ENCODE data around the gene DR1.

- TF ChIP-seq, protein P1, sequence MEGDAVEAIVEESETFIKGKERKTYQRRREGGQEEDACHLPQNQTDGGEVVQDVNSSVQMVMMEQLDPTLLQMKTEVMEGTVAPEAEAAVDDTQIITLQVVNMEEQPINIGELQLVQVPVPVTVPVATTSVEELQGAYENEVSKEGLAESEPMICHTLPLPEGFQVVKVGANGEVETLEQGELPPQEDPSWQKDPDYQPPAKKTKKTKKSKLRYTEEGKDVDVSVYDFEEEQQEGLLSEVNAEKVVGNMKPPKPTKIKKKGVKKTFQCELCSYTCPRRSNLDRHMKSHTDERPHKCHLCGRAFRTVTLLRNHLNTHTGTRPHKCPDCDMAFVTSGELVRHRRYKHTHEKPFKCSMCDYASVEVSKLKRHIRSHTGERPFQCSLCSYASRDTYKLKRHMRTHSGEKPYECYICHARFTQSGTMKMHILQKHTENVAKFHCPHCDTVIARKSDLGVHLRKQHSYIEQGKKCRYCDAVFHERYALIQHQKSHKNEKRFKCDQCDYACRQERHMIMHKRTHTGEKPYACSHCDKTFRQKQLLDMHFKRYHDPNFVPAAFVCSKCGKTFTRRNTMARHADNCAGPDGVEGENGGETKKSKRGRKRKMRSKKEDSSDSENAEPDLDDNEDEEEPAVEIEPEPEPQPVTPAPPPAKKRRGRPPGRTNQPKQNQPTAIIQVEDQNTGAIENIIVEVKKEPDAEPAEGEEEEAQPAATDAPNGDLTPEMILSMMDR (IDR thresholded peaks at IDR 0.05) = no peak
- TF ChIP-seq ZFX (IDR thresholded peaks at IDR 0.05; ENCODE audit: borderline replicate concordance) = no peak
Measured at GRCh38 chr1:93362237-93362636, 16.5 kb downstream of the DR1 start.

Measured in 22Rv1 (cell line).